LoVo (cell line): Measurements from ENCODE around the gene FUT2.
"Not testable (repeated sequence)": the region's sequence is repeated elsewhere in the genome, so short reads cannot be mapped to it uniquely, and the experiment has no call there.

Experiments used
- DNase-seq: peaks from one replicate; pipeline ENCODE4 v3.0.0-alpha.2; 2016; ENCODE audit warnings: low spot score

FUT2 gene

GRCh38 chr19:48702701-48703100, 6.9 kb downstream of the FUT2 start:
- no peak for DNase-seq

GRCh38 chr19:48703316-48703715, 7.5 kb downstream of the FUT2 start:
- DNase-seq, result no peak

GRCh38 chr19:48705431-48705830, 9.7 kb downstream of the FUT2 start:
- no peak for DNase-seq

- DNase-seq, result no peak
Measured at GRCh38 chr19:48708471-48708870, 12.7 kb downstream of the FUT2 start.

- no peak for DNase-seq
Measured at GRCh38 chr19:48711106-48711662, 15.4 kb downstream of the FUT2 start.

GRCh38 chr19:48713041-48713863, 17.5 kb downstream of the FUT2 start:
- DNase-seq, result peak; percentile 24

GRCh38 chr19:48713864-48714755, 18.3 kb downstream of the FUT2 start:
- DNase-seq, result peak; percentile 98

- DNase-seq, result no peak
Measured at GRCh38 chr19:48714759-48715675, 19.2 kb downstream of the FUT2 start.

- no peak for DNase-seq
Measured at GRCh38 chr19:48715681-48716171, 20.0 kb downstream of the FUT2 start.

GRCh38 chr19:48716562-48717291, 21.0 kb downstream of the FUT2 start:
- no peak for DNase-seq

GRCh38 chr19:48718106-48718505, 22.3 kb downstream of the FUT2 start:
- DNase-seq, result not testable (repeated sequence)

- DNase-seq, result no peak
Measured at GRCh38 chr19:48718711-48719231, 23.0 kb downstream of the FUT2 start.

- DNase-seq, result no peak
Measured at GRCh38 chr19:48719263-48720171, 23.7 kb downstream of the FUT2 start, which contains the start of gene MAMSTR. Gene MAMSTR, minus strand, starts transcription at chr19:48719725. Its CDS starts 694 bp downstream, at chr19:48719031.

GRCh38 chr19:48720251-48720612, 24.5 kb downstream of the FUT2 start:
- no peak for DNase-seq

GRCh38 chr19:48720613-48721296, 25.0 kb downstream of the FUT2 start:
- peak; percentile 98 for DNase-seq

GRCh38 chr19:48722196-48722708, 26.5 kb downstream of the FUT2 start:
- no peak for DNase-seq

GRCh38 chr19:48724796-48725753, 29.3 kb downstream of the FUT2 start:
- DNase-seq, result peak; percentile 30
